ENCODE measurements around the gene NCAPG2. TPM values are rescaled to one million over a fixed set of nuclear protein-coding genes. Genes with fewer than 3 reads are reported as not detected.
A peak's percentile ranks its signal among the peaks of the same experiment; 100 is the strongest.

NCAPG2 gene, protein sequence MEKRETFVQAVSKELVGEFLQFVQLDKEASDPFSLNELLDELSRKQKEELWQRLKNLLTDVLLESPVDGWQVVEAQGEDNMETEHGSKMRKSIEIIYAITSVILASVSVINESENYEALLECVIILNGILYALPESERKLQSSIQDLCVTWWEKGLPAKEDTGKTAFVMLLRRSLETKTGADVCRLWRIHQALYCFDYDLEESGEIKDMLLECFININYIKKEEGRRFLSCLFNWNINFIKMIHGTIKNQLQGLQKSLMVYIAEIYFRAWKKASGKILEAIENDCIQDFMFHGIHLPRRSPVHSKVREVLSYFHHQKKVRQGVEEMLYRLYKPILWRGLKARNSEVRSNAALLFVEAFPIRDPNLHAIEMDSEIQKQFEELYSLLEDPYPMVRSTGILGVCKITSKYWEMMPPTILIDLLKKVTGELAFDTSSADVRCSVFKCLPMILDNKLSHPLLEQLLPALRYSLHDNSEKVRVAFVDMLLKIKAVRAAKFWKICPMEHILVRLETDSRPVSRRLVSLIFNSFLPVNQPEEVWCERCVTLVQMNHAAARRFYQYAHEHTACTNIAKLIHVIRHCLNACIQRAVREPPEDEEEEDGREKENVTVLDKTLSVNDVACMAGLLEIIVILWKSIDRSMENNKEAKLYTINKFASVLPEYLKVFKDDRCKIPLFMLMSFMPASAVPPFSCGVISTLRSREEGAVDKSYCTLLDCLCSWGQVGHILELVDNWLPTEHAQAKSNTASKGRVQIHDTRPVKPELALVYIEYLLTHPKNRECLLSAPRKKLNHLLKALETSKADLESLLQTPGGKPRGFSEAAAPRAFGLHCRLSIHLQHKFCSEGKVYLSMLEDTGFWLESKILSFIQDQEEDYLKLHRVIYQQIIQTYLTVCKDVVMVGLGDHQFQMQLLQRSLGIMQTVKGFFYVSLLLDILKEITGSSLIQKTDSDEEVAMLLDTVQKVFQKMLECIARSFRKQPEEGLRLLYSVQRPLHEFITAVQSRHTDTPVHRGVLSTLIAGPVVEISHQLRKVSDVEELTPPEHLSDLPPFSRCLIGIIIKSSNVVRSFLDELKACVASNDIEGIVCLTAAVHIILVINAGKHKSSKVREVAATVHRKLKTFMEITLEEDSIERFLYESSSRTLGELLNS
- total RNA-seq (2014; rRNA removed; shearing (Covaris generic)), result 34.2 and 41.4 TPM in 2 replicates

GRCh38 chr7:158704524-158705233 lies at the start of gene NCAPG2:
TSS of gene NCAPG2 (minus strand) at chr7:158704804. CDS start at chr7:158701899, 2,905 bp downstream.
- DNase-seq (ENCODE audit: low spot score), result peak; percentile 94

DNA sequence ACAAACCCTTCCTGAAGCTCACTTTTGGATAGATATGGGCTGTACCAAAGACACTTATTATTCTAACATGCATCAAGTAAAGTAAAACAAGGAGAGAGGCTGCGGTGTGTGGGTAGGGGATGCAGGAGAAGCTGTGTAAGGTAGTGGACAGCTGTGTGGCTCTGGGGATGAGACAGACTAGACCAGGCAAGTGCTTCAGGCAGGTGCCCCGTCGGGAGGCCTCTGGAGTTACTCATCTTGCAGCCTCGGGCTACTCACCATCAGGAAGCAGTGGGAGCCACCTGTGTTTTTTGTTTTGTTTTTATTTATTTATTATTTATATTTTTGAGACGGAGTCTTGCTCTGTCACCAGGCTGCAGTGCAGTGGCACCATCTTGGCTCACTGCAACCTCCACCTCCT lies 49.3 kb upstream of the NCAPG2 start:
- no peak for DNase-seq (ENCODE audit: low spot score)

GRCh38 chr7:158751751-158752150 lies 47.1 kb upstream of the NCAPG2 start:
- DNase-seq (ENCODE audit: low spot score), result no peak

GRCh38 chr7:158751199-158751598 lies 46.6 kb upstream of the NCAPG2 start:
- no peak for DNase-seq (ENCODE audit: low spot score)

- DNase-seq (ENCODE audit: low spot score), result no peak
These were observed 46.1 kb upstream of the NCAPG2 start for GRCh38 chr7:158750702-158751101.

GRCh38 chr7:158749396-158749795 lies 44.8 kb upstream of the NCAPG2 start:
- DNase-seq (ENCODE audit: low spot score), result no peak

GRCh38 chr7:158748335-158748734 lies 43.7 kb upstream of the NCAPG2 start:
- no peak for DNase-seq (ENCODE audit: low spot score)

DNA sequence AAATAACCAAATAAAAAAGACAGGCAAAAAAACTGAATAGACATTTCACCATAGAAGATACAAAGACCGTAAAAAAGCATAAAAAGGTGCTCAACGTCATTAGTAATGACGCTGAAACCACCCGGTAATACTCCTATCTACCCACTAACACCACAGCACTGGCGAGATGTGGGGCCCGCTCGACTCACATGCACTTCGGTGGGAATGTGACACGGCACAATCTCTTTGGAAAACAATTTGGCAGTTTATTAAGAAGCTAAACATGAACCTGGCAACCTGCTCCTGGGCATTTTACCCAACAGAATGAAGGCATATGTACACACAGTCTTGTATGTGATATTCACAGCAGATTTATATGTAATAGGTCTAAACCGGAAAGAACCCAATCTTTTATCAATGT lies 42.8 kb upstream of the NCAPG2 start:
- DNase-seq (ENCODE audit: low spot score), result no peak

DNA sequence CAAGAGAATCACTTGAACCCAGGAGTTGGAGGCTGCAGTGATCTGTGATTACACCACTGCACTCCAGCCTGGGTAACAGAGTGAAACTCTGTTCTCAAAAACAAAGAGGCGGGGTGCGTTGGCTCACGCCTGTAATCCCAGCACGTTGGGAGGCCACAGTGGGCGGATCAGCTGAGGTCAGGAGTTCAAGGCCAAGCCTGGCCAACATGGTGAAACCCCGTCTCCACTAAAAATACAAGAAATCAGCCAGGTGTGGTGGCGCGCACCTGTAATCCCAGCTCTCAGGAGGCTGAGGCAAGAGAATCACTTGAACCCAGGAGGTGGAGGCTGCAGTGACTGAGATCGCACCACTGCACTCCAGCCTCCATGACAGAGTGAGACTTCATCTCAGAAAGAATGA lies 42.4 kb upstream of the NCAPG2 start:
- no peak for DNase-seq (ENCODE audit: low spot score)

DNA sequence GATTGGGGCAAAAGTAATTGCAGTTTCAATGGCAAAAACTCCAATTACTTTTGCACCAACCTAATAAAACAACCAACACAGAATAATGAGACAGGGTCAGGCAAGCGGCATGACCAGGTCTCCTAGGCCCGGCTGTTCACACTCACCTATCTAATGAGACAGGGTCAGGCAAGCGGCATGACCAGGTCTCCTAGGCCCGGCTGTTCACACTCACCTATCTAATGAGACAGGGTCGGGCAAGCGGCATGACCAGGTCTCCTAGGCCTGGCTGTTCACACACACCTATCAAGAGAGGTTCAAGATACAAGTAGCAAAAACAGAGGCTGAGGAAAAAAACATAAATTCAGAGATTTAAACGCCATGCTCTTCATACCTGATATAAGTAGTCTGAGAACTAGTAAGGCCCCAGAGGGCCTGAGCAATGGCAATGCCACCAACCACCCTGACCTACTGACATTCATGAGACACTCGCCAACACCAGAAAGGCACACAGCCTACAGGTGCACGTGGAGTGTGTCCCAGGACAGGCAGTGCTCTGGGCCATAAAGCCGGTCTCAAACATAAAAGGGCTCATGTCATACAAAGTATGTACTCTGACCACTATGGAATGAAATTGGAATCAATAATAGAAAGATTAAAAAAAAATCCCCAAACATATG lies 40.6 kb upstream of the NCAPG2 start:
- DNase-seq (ENCODE audit: low spot score), result no peak

DNA sequence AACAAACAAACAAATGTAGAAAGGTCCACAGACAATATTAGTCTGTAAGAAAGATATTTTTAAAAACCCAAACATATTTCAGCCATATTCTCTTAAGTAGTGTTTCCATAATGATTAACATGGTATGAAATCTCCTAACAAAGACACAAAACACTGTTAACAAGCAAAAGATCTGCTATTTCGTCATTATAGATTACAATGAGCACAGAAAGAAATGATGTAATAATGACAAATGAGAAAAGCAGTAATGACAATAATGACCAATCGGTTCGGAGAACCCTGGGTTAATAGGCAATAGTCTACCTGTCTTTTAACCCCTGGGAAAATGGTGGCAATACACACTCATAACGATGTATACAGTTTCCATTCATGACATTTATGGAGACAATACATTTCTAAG lies 39.5 kb upstream of the NCAPG2 start:
- no peak for DNase-seq (ENCODE audit: low spot score)

- DNase-seq (ENCODE audit: low spot score), result no peak
These were observed 38.6 kb upstream of the NCAPG2 start for GRCh38 chr7:158743219-158743618.

DNA sequence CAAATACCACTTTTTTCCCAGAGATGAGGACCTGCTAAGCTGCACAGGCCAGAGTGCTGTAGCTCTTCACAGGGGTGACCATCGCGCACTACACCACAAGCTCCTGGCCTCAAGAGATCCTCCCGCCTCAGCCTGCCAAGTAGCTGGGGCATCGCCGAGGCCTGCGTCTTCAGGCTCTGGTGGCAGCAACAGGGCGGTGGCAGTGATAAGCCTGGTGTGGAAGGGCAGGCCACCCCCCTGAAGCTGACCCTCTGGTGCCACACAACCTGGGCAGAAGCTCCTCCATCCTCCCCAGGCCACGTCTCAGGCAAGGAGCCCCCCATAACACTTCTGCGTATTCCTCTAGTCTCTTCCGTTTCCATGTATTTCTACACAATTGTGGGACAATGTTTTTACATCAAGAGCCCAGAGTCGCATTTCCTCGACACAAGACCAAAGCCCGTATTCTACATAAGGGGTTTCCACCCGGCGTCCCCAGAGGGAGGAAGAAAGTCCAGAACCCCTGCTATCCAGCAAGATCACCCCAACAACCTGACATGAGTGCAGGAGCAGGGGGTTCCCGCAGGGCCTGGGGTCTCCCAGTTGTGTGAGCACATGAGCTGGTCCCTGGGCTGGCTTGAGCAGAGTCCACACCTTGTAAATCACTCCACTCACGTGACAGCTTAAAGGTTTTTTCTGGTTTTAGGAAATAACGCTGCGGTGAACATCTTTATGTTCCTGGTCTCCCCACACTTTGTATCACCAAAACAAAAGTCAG lies 37.6 kb upstream of the NCAPG2 start:
- no peak for DNase-seq (ENCODE audit: low spot score)

- no peak for DNase-seq (ENCODE audit: low spot score)
These were observed 36.7 kb upstream of the NCAPG2 start for GRCh38 chr7:158741294-158741666.

DNA sequence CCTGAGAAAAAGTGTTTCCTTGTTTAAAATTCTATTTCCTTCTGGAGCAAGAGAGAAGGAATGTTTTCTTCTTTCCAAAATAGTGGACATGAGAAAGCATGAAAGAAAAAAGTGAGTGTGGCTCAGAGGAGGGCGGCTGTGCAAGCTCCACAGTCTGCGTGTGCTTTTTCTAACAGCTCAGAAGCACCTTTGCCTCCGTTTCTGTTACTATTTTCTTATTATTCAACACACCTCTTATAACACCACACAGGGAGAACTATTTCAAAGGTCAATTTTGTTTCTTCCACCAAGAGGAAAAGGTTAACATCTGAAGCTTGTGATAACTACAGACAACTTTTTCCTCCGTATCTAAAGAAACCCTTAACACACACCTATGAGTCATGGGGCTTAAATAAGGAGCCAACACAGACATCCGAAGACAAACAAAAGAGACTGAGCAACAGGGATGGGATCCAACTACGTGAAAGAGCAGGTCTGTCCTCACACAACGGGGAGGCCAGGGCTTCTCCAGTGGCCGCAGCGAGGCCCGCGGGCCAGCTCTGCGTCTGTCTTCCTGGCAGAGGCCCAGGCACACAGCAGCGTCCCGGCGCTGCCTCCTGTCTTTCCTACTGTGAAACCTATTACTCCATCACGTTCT lies 36.2 kb upstream of the NCAPG2 start:
- DNase-seq (ENCODE audit: low spot score), result peak; percentile 87

- peak; percentile 88 for DNase-seq (ENCODE audit: low spot score)
These were observed 35.5 kb upstream of the NCAPG2 start for GRCh38 chr7:158740013-158740656.

DNA sequence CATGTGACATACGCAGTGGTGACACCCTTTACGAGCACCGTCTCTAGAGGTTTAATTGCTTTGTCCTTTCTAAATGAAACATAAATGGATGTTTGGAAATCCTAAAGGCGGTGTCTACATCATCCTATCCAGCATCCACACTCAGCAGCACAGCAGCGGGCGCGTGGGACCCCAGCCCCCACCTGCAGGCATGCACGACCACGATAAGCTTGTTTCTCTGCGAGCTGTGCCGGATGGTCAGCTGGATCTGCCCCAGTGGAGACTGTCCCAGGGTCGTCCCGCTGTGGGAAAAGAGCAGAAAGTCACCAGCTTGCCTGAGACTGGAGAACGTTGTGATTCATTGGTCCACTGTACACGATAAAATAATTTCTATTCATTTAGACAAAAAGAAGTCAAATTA lies 34.2 kb upstream of the NCAPG2 start:
- no peak for DNase-seq (ENCODE audit: low spot score)

GRCh38 chr7:158737064-158737695 lies 32.6 kb upstream of the NCAPG2 start:
- DNase-seq (ENCODE audit: low spot score), result no peak

GRCh38 chr7:158735935-158736334 lies 31.3 kb upstream of the NCAPG2 start:
- DNase-seq (ENCODE audit: low spot score), result no peak

Data from A172 (cell line).